Prostate gland (tissue), 2 donors: ENCODE results near the gene LCA5.

Experiments
- CTCF ChIP-seq, 4 experiments: fragments of 200-600 bp in 2 of 4; fragments of 450-650 bp in 2 of 4; sonication (generic) in 2 of 4; IDR thresholded peaks; 1 replicate in 3 of 4; 2 replicates in 1 of 4; pipeline ENCODE4 v1.5.1; 2016 to 2019; ENCODE audit warnings: antibody characterized with exemption in 4 of 4, mild to moderate bottlenecking in 2 of 4, moderate library complexity in 2 of 4
- POLR2AphosphoS5 ChIP-seq: sonication (generic); formaldehyde crosslinking; IDR thresholded peaks from one replicate; pipeline ENCODE4 v1.6.1; 2017; ENCODE audit warnings: antibody characterized with exemption

GRCh38 chr6:79520534-79520933, 16.7 kb downstream of the LCA5 start:
- no peak for TF ChIP-seq POLR2AphosphoS5
- no peak for TF ChIP-seq CTCF (IDR thresholded peaks at IDR 0.05)
